Stimulated activated CD8-positive, alpha-beta memory T cell treated with anti-CD3 and anti-CD28 coated beads, Interleukin-12 subunit alpha, Interleukin-12 subunit beta, amount 100 ng/mL, for 4 hours (primary cell): ENCODE data around the gene FAM161A.
A peak's percentile ranks its signal among the peaks of the same experiment; 100 is the strongest.
"Not testable (repeated sequence)": the region's sequence is repeated elsewhere in the genome, so short reads cannot be mapped to it uniquely, and the experiment has no call there.

Source experiments
- DNase-seq: peaks from one replicate; pipeline ENCODE4 v3.0.0-alpha.2; 2020; ENCODE audit warnings: low read depth

Gene FAM161A

GRCh38 chr2:61853847-61854563 is at the start of gene FAM161A:
Gene FAM161A (minus strand): TSS chr2:61854060. CDS start chr2:61854041, 19 bp downstream.
- DNase-seq: peak; percentile 62

DNA sequence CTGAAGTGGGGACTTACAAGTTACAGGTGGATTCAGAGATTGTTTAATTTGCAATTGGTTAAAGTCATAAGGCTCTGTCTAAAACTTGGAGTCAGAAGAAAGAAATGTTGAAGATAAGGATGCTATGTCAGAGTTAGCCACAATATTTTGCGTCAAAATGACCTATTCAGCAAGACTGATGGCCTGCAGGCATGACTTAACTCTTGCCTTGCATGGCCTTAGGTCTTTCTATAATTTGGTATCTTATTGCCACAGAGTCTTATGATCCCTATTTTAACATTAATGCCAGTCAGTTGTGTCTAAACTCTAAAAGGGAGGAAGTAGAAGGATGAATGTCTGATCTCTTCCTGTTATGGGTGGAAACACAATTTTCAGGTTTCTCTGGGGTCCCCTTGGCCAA is 46.4 kb upstream of the FAM161A start:
- DNase-seq: no peak

DNA sequence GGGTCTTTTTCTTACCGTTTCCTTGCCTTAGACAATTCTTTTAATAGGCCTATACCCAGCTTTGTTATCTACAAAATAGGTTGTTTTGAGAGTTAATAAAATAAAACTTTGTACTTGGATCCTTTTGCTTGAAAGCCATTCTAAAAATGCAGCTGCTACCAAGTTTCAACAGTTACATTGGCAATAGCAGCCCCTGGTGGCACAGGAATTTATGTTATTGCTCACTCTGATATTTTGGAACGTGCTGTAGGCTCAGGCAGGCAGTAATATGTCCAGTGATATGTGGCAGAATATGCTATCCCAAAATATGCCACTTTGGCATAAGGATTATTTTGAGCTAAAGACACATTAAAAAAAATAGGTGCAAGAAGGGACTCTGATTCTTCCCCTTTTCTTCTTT is 45.0 kb upstream of the FAM161A start:
- DNase-seq: no peak

DNA sequence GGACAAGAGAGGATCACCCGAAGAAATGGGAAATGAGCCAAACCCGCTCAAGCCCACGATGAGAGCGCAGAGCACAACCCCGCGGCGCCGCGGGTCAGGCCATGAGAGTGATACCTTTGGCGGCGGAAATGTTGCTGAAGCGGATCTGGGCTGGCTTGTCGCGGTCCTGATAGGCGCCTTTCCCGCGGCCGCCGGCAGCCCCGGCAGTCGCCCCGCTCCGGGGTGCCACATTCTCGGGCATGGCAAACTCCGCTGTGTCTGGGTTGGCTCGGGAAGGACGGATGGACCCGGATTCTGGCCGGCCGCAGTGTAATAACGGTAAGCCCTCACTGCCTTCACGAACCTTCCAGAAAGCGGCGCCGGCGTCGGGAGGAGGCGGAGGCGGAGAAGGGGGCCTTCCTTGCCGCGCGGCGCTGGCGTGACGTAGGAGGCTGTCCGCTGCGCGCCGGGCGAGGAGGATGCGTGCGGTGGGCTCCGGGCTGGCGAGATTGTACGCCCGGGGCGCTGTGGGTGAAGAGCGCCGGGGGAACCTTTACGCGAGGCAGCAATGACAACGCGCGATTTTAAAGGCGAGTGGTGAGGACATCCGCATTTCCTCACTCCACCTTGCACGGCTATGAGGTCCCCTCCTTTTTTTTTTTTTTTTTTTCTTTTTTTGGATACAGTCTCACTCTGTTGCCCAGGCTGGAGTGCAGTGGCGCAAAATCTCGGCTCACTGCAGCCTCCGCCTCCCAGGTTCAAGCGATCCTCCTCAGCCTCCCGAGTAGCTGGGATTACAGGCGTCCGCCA is 34.6 kb upstream of the FAM161A start, which contains the start of gene CCT4:
TSS of gene CCT4 (minus strand) at position 390 of the 789 bp plus-strand sequence. CDS start at position 241, 149 bp downstream.
- peak; percentile 83 for DNase-seq

GRCh38 chr2:61887717-61888266 is 33.9 kb upstream of the FAM161A start:
- no peak for DNase-seq

- no peak for DNase-seq
Measured at GRCh38 chr2:61885896-61886603, 32.2 kb upstream of the FAM161A start.

GRCh38 chr2:61882850-61883249 is 29.0 kb upstream of the FAM161A start:
- no peak for DNase-seq

GRCh38 chr2:61879351-61879750 is 25.5 kb upstream of the FAM161A start:
- not testable (repeated sequence) for DNase-seq

DNA sequence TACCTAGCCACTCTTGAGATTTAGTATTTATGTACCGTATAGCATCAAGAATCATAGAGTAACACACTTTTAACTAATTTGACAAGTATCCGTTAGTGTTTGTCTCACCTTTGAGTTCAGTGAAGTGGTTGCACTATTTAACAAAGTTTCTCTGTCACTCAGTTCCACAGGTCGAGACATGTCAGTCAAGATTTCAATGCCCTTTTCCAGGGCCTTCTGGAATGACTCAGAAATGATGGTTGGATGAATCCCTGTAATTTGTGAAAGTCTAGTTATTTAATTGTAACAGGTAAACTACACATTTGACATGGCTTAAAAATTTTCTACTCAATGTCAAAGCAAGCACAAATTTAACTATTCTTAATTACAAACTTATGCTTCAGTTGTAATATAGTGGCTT is 24.9 kb upstream of the FAM161A start:
- no peak for DNase-seq

DNA sequence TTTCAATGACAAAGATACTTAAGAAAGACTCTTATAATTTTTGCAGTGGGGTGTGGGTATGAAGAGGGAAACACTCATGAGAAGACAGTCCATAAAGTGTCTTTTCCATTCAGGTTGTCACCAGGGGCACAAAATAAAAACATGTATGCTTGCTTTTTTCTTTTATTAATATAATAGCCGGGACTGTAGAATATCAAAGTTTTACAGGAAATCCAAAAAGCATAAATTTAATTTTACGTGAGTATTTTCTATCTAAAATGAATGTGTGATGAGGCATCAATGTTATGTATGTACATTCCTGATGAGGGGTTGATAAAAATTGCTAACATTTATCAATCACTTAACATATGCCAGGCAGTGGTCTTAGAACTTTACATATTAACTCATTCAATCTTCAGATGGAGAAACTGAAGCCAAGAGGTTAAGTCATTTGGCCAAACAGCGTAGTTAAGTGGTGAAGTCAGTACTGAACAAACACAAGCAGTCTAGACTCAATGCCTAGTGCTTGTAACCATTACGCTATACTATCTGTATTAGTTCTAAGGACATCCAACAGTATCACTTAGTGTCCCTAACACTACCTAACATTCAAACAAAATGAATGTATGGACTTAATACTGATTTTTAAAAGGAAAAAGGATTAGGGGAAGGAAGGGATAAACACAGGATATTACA is 23.8 kb upstream of the FAM161A start:
- DNase-seq: no peak

DNA sequence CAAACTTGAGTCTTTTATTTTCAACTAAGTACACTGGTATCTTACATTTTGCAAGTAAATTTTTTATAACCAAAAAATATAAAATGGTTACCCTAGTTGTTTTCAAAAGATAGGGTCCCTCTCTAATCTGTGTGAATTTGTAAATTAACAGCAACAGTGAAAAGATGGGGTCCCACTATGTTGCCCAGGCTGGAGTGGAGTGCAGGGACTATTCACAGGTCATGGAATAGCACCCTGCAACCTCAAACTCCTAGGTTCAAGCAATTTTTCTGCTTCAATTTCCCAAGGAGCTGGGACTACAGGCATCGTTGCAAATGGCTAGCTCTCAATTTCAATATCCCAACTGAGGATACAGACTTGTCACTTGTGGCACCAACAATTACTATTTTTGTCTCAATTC is 22.5 kb upstream of the FAM161A start:
- DNase-seq: no peak

- not testable (repeated sequence) for DNase-seq
Measured at GRCh38 chr2:61866482-61867089, 12.7 kb upstream of the FAM161A start.

DNA sequence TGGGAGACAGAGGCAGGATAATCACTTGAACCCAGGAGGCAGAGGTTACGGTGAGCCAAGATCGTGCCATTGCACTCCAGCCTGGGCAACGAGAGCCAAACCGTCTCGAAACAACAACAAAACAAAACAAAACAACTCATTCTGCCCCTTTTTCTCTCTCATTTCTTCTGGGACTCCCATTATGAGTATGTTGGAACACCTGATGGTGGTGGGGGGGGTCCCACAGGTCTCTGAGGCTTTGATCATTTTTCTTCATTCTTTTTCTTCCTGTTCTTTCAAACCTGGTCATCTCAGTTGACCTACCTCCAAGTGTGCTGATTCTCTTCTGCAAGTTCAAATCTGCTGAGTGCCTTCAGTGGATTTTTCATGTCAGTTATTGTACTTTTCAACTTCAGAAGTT is 8.2 kb upstream of the FAM161A start:
- DNase-seq: no peak

DNA sequence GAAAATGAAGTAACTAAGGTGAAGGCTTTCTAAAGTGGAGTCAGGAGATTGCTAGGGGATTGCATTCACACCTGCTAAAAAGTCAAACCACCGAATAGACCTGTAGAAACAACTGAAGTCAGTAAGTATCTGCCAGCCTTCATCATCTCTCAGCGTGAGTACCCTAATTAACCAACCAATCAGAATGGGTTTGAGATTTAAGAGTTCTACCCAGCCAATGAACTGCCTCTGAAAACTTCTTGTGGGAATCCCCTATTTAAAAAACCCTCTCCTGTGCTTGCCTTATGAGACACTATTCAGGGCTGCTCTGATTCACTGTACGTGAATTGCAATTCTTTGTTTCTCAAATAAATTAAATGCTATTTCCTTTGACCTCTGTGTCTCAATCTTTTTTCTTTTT is 3.4 kb upstream of the FAM161A start:
- DNase-seq: no peak

DNA sequence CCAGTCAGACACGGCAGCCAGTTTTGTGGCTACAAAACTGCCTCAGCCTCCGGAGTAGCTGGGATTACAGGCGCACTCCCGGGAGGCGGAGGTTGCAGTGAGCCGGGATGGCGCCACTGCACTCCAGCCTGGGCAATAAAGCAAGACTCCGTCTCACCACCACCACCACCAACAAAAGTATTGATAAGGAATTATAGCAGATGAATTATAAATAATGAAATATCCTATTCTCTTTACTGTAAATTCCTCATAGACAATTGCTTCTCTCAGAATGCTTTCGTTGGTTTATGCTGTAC is 1.4 kb upstream of the FAM161A start:
- no peak for DNase-seq

DNA sequence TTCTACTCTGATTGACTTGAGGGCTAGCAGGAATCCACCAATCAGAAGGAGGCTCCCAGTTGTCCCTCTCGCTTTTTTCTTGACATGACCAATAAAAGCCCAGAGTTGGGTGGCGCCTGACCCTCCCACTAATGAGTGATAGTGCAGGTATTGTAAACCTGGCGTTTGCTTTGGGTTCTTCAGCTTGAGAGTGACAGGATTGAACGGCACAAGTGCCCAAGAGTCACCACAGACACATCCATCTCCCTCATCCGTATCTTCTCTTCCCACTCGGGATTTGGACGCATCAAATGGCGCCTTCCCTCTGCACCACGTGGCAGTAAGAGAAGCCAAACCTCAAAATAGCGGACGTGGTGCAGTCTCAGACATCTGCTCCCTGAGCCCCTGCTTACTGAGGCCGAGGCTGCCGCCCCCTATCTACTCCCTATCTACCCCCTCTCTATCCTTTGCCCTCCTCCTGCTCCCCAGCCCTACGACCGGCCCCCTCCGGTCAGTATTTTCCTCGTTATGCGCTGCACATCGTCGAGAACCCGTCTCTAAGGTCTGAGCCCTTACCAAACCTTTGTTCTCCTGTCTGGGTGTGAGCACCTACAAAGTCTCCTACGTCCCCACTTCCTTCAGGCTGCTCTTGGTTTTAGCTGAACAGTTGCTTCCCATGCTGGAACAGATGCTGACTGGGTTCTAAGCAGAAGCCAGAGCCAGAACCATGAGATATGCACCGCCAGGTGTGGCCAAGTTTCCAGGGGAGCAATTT is 881 bp upstream of the FAM161A start:
- DNase-seq: peak; percentile 70

GRCh38 chr2:61853086-61853846 is 594 bp downstream of the FAM161A start:
- DNase-seq: no peak

GRCh38 chr2:61851270-61851669 is 2.6 kb downstream of the FAM161A start:
- not testable (repeated sequence) for DNase-seq

DNA sequence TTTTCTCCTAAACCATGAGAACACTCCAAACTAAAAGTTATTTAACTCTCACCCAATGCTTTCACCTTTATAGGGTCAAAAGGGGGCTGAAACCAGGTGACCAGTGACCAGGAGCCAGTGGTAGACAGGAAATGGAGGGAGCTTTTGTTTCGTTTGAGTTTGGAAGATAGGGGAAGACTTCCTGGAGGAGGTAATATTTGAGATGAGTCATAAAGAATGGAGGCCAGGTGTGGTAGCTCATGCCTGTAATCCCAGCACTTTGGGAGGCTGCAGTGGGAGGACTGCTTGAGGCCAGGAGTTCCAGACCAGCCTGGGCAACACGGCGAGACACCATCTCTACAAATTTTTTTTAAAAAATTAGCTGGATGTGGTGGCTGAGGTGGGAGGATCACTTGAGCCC is 8.5 kb downstream of the FAM161A start:
- no peak for DNase-seq

DNA sequence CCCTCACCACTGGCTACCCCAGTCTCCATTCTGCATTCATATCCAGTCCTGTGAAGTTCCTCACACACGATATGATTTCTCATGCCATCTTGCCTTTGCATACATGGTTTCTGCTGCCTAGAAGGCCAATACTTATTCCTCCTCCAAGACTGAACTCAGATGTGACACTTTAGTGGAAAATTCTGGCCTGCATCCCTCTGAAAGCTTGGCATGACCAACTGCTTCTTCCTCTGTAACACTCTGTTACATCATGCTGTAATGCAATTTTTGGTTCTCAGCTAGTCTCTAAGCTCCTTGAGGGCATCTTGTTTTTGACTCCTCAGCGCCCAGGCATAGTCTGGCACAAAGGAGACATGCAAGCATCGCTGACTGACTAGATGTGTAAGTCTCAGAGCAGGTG is 12.6 kb downstream of the FAM161A start:
- no peak for DNase-seq
